ENCODE measurements around the gene CELA1. TPM values are rescaled to one million over a fixed set of nuclear protein-coding genes. Genes with fewer than 3 reads are reported as not detected.
"Not testable (repeated sequence)": the region's sequence is repeated elsewhere in the genome, so short reads cannot be mapped to it uniquely, and the experiment has no call there.

CELA1 gene
- polyA plus RNA-seq, 1 of the 3 experiments (the other 2 are of a cell fraction): 0.05 TPM

- POLR2A ChIA-PET: no interaction called here
- 0 out of 4 replicates have a peak, but pooled peaks cover 0 to 8% of the 10 kb centered on the region in 2 experiments for H3K4me1 ChIP-seq (ENCODE audit: control insufficient read depth in 1 of 2, insufficient read depth in 2 of 2, low read depth in 1 of 2, low read length in 1 of 2)
- peak overlapping the region in 1 of 2 experiments; percentile 53; a peak in 2 of 4 replicates for H3K27ac ChIP-seq (ENCODE audit: low read depth in 2 of 2, low read length in 1 of 2)
- WGBS (ENCODE audit: low lambda C conversion rate): 60% methylated on average over 6 of the region's 6 CpGs
- no peak overlapping the region; the same call in 1 of the 2 replicates for H3K9ac ChIP-seq
- CTCF ChIA-PET: interaction anchor here (1.9 kb wide), 1 partner anchor 33 kb away, joined by 6 read pairs; no protein-coding TSS in a partner anchor
- no peaks in the 10 kb centered on the region for H3K9me3 ChIP-seq
- peak overlapping the region; percentile 31; the same call in 1 of the 2 replicates for H3K4me2 ChIP-seq
- peaks cover 11% of the 10 kb centered on the region for H3F3A ChIP-seq (replicated peaks; ENCODE audit: insufficient read depth)
- no peak overlapping the region; the same call in 1 of the 2 replicates for H2AFZ ChIP-seq (ENCODE audit: low read depth)
- TF ChIP-seq FOSL2 (IDR thresholded peaks at IDR 0.05; ENCODE audit: borderline replicate concordance, low read depth) (peak; percentile 38; the same call in 1 of the 2 replicates), NFIC (IDR thresholded peaks at IDR 0.05; ENCODE audit: borderline replicate concordance) (peak; percentile 23; the same call in 1 of the 2 replicates), IRF3 (IDR thresholded peaks at IDR 0.05; ENCODE audit: low read depth, low read length) (no peak), JUND (IDR thresholded peaks at IDR 0.05) (0 out of 2 replicates have a peak, but pooled peaks have one; percentile 8)
- DNase-seq: no peak
- H3K79me2 ChIP-seq (ENCODE audit: insufficient read depth): no peaks in the 10 kb centered on the region
- H3K36me3 ChIP-seq (replicated peaks in 1 of 2; ENCODE audit: control insufficient read depth in 1 of 2, insufficient read depth in 2 of 2, low read length in 1 of 2): no peaks in the 10 kb centered on the region
- H3K27me3 ChIP-seq (ENCODE audit: insufficient read depth): no peaks in the 10 kb centered on the region
- H4K20me1 ChIP-seq (ENCODE audit: insufficient read depth): no peaks in the 10 kb centered on the region
- no peaks in the 10 kb centered on the region for H3K9me2 ChIP-seq
- H3K4me3 ChIP-seq (ENCODE audit: low read depth in 2 of 2, low read length in 1 of 2): no peak overlapping the region
Measured at GRCh38 chr12:51307655-51308593, 38.6 kb downstream of the CELA1 start.

- Histone ChIP-seq H3K9me3 (no peaks in the 10 kb centered on the region), H3K79me2 (ENCODE audit: insufficient read depth) (no peaks in the 10 kb centered on the region), H3K4me2 (no peak overlapping the region), H3K9ac (no peak overlapping the region), H3K27ac (ENCODE audit: low read depth in 2 of 2, low read length in 1 of 2) (no peak overlapping the region), H3K4me1 (ENCODE audit: control insufficient read depth in 1 of 2, insufficient read depth in 2 of 2, low read depth in 1 of 2, low read length in 1 of 2) (0 out of 4 replicates have a peak, but pooled peaks cover 0 to 8% of the 10 kb centered on the region in 2 experiments), H2AFZ (ENCODE audit: low read depth) (no peak overlapping the region), H3F3A (replicated peaks; ENCODE audit: insufficient read depth) (peaks cover 11% of the 10 kb centered on the region), H4K20me1 (ENCODE audit: insufficient read depth) (no peaks in the 10 kb centered on the region), H3K9me2 (no peaks in the 10 kb centered on the region), H3K4me3 (ENCODE audit: low read depth in 2 of 2, low read length in 1 of 2) (no peak overlapping the region), H3K27me3 (ENCODE audit: insufficient read depth) (no peaks in the 10 kb centered on the region), H3K36me3 (replicated peaks in 1 of 2; ENCODE audit: control insufficient read depth in 1 of 2, insufficient read depth in 2 of 2, low read length in 1 of 2) (no peaks in the 10 kb centered on the region)
- ChIA-PET POLR2A (no interaction called here), CTCF (interaction anchor here (1.7 kb wide), 1 partner anchor 35 kb away, joined by 5 read pairs; no protein-coding TSS in a partner anchor)
- TF ChIP-seq RXRA (IDR thresholded peaks at IDR 0.05; ENCODE audit: borderline replicate concordance, low read depth) (no peak), ZBTB33 (IDR thresholded peaks at IDR 0.05; ENCODE audit: borderline replicate concordance, low read depth) (no peak), EZH2phosphoT487 (IDR thresholded peaks at IDR 0.05; ENCODE audit: borderline replicate concordance, low read depth) (no peak), JUND (IDR thresholded peaks at IDR 0.05) (no peak)
- no peak for DNase-seq
- 87% methylated on average over 5 of the region's 5 CpGs for WGBS (ENCODE audit: low lambda C conversion rate)
Measured at GRCh38 chr12:51306507-51306906, 40.0 kb downstream of the CELA1 start.

- H2AFZ ChIP-seq (ENCODE audit: low read depth); H3K9me3 ChIP-seq; DNase-seq; H3K4me2 ChIP-seq; H3K9me2 ChIP-seq; H3K4me1 ChIP-seq (ENCODE audit: control insufficient read depth in 1 of 2, insufficient read depth in 2 of 2, low read depth in 1 of 2, low read length in 1 of 2); H3K79me2 ChIP-seq (ENCODE audit: insufficient read depth); H4K20me1 ChIP-seq (ENCODE audit: insufficient read depth); H3K27me3 ChIP-seq (ENCODE audit: insufficient read depth); H3F3A ChIP-seq (replicated peaks; ENCODE audit: insufficient read depth); H3K36me3 ChIP-seq (replicated peaks in 1 of 2; ENCODE audit: control insufficient read depth in 1 of 2, insufficient read depth in 2 of 2, low read length in 1 of 2); H3K9ac ChIP-seq; H3K4me3 ChIP-seq (ENCODE audit: low read depth in 2 of 2, low read length in 1 of 2); H3K27ac ChIP-seq (ENCODE audit: low read depth in 2 of 2, low read length in 1 of 2); POLR2A ChIA-PET: not testable (repeated sequence)
- WGBS (ENCODE audit: low lambda C conversion rate): 92% methylated on average over 10 of the region's 10 CpGs
- CTCF ChIA-PET: interaction anchor here (0.8 to 1.1 kb wide), 2 partner anchors 33 to 723 kb away, joined by 3 read pairs; no protein-coding TSS in a partner anchor
Measured at GRCh38 chr12:51300768-51301167, 45.7 kb downstream of the CELA1 start.

Data from SK-N-SH (cell line).